ENCODE results near the gene VAC14.

DNA sequence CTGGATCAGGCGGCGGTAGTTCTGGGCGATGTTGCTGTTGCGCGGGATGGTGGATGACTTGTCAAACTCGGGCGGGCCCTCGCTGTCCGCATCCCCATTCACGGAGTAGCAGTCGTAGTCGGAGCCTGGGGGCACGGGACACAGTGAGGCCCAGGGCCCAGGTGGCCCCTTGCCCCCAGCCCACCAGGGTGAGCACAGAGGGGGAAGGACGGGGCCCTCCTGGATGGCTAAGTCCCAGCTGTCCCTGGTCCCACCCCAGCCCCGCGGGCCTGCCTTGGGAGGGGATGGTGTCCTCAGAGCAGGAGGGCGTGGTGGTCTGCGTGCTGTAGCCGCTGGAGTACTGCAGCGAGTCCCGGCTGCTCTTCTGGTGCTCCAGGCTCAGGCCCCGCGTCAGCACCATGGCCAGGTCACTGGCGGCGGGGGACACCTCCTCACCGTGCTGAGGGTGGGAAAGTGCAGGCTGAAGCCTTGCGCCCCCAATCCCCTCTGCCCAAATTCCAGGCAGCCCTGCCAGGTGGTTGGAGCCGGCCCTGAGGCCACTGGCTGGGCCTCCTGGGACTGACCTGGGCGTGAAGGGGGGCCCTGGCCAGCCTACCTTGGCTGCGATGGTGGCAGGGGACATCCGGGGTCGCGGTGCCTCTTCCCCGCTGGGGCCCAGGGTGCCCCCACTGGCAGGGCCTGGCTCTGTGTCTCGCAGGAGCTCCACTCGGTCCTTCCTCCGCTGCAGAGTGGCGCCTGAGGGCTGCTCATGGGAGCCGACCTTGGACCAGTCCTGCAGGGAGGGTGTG, 136.4 kb downstream of the VAC14 start:
- TF ChIP-seq EZH2 (IDR thresholded peaks at IDR 0.05; ENCODE audit: insufficient read depth, poor library complexity, severe bottlenecking) (no peak), EZH2phosphoT487 (IDR thresholded peaks at IDR 0.05; ENCODE audit: insufficient read depth, low read depth) (no peak)

Measured in GM23248 (cell line).